Heart right ventricle (tissue), 16 donors: ENCODE data around the gene FUT8. TPM values are rescaled to one million over a fixed set of nuclear protein-coding genes. Genes with fewer than 3 reads are reported as not detected.

Experiments
- ATAC-seq, 8 donors: fragments of 200-7000 bp; cut with Tn5 transposase; one replicate each; pipeline ENCODE4 v1.9.1; 2020; ENCODE audit warnings: mild to moderate bottlenecking in 8 of 8, moderate library complexity in 8 of 8, moderate number of reproducible peaks in 1 of 8
- DNase-seq, 2 donors: peaks; one replicate each; pipeline ENCODE4 v3.0.0-alpha.2; 2020
- H3K27ac ChIP-seq, 10 donors: fragments of 200-600 bp; sonication (generic) in 2 of 10; one replicate each; pipeline versions ENCODE4 v1.5.0 to v1.8.0; 2020 to 2022; ENCODE audit warnings: mild to moderate bottlenecking in 3 of 10
- H3K27me3 ChIP-seq, 7 donors: fragments of 200-600 bp; one replicate each; pipeline ENCODE4 v1.8.0; 2021 to 2022; ENCODE audit warnings: mild to moderate bottlenecking in 2 of 7
- H3K36me3 ChIP-seq, 9 donors: fragments of 200-600 bp; sonication (generic) in 1 of 9; one replicate each; pipeline versions ENCODE4 v1.5.0 to v1.8.0; 2020 to 2022; ENCODE audit warnings: mild to moderate bottlenecking in 2 of 9
- H3K4me1 ChIP-seq, 9 donors: fragments of 200-600 bp; sonication (generic) in 1 of 9; one replicate each; pipeline versions ENCODE4 v1.5.0 to v1.8.0; 2020 to 2022; ENCODE audit warnings: mild to moderate bottlenecking in 4 of 9
- H3K4me3 ChIP-seq, 10 donors: fragments of 200-600 bp; sonication (generic) in 2 of 10; one replicate each; pipeline versions ENCODE4 v1.5.0 to v1.8.0; 2020 to 2022; ENCODE audit warnings: mild to moderate bottlenecking in 7 of 10, moderate library complexity in 2 of 10
- H3K9me3 ChIP-seq, 11 donors: fragments of 200-600 bp in 10 of 11; sonication (generic) in 2 of 11; one replicate each; pipeline versions ENCODE4 v1.5.0 to v1.8.0; 2013 to 2022; ENCODE audit warnings: mild to moderate bottlenecking in 2 of 11, control low read depth in 1 of 11, moderate library complexity in 1 of 11
- WGBS, 2 donors: extraction: QIAGEN DNeasy Blood & Tissue Kit; methylation state at CpG; one replicate each; pipeline ENCODE4 v1.1.7; 2013; ENCODE audit warnings: inconsistent platforms in 1 of 2; 5-methylcytosine and 5-hydroxymethylcytosine counted together
- intact Hi-C, 10 donors: fragments of 100-400 bp; cut with DNase I; formaldehyde crosslinking; loops; one replicate each; pipeline versions ENCODE4 v1.11.1 to v1.14.2; 2022
- polyA plus RNA-seq, 2 donors: library from polyadenylated mRNA; stranded (reverse); fragments of 200-250 nt; gene quantifications; one replicate each; pipeline ENCODE4 v1.2.3, GENCODE V29; 2013
- total RNA-seq, 10 donors: library from RNA; stranded (reverse); fragmentation: NEBNext Ultra II Directional in 3 of 10; extraction: Animal tissue kit (Norgen Biotek cat#: 25700) in 3 of 10; gene quantifications; one replicate each; pipeline versions ENCODE4 v1.2.1 to v1.2.4, GENCODE V29; 2021 to 2023
- TF ChIP-seq, protein P1 (sequence below), 9 donors: fragments of 200-600 bp; sonication (generic) in 2 of 9; IDR thresholded peaks; one replicate each; pipeline versions ENCODE4 v1.5.0 to v1.8.0; 2021 to 2022; ENCODE audit warnings: antibody characterized with exemption in 9 of 9, mild to moderate bottlenecking in 5 of 9, moderate library complexity in 1 of 9
- donor health status: Arrhythmogenic right ventricular cardiomyopathy.
- donor health status: ischemic (EF 13 %, LVEDD 7.1; RV severe dilation, severe dysfunction).
- donor health status: healthy with polysubstance abuse.
- donor health status: DM: no; HTN: yes; CAD: no.
- donor health status: DM: no; HTN: no; CAD: no.
- donor health status: ischemic (EF 25% LVEDD 6.9; RV normal size, moderate dysfunction).
- donor health status: ischemic (EF 25% LVEDD 5.7; RV mildly dilated, moderate dysfunction).
- donor health status: healthy.
- donor health status: DM: yes; HTN: yes; CAD: no.
- donor health status: Ischemic cardiomyopathy.
- donor health status: ischemic (EF 35%, LVEDD 5.7; RV mildly dilated, moderate dysfunction).
- donor health status: nonischemic (EF 11% LVEDD 7.7; RV severe dilation, severe dysfunction).
- donor health status: DM: yes; HTN: yes; CAD: no.
- donor health status: PGD.
- donor health status: ischemic (EF 29% LVEDD 5.4; RV normal size, mild dysfunction).
- donor health status: nonischemic (EF 23%, LVEDD 6.1; RV moderate dilation, normal function).

FUT8 gene
- total and polyA plus RNA-seq, 12 donors: 2.9 to 16.1 (median 9.9) TPM

DNA sequence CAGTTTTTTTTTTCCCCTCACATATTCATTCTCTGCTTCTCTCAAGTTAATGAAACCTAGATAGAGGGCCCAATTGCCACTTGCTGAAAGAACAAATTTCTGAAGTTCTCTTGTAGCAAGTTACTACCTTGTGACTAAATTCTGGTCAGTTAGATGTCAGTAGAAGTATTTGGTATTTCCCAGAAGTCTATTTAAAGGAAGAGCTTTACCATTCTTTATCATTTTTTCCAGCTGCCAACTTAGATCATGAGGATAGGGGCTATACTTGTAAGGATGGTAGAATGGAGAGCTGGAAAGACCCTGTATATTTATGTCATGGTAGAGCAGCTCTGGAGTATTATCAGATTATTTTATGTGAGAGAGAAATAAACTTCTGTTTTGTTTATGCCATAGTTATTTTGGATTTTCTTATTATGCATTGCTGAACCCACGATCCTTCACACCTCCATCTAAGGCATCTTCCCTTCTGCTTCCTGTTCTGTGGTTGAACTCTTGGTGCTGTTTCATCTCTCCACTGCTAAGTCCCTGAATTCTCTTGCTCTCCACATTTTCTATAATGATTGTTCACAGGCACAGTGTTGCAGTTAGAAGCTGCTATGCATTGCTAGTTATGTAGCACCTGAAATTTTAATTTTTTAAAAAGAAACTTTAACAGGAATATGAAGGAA lies 25.9 kb downstream of the FUT8 start:
- peaks cover 0 to 9% (median 0%) of the 10 kb centered on the region in 11 donors for H3K9me3 ChIP-seq
- H3K36me3 ChIP-seq: no peaks in the 10 kb centered on the region
- intact Hi-C loops: no loop called here
- no peak for ATAC-seq
- no peak overlapping the region for H3K4me3 ChIP-seq
- no peaks in the 10 kb centered on the region for H3K27me3 ChIP-seq
- TF ChIP-seq, protein P1, sequence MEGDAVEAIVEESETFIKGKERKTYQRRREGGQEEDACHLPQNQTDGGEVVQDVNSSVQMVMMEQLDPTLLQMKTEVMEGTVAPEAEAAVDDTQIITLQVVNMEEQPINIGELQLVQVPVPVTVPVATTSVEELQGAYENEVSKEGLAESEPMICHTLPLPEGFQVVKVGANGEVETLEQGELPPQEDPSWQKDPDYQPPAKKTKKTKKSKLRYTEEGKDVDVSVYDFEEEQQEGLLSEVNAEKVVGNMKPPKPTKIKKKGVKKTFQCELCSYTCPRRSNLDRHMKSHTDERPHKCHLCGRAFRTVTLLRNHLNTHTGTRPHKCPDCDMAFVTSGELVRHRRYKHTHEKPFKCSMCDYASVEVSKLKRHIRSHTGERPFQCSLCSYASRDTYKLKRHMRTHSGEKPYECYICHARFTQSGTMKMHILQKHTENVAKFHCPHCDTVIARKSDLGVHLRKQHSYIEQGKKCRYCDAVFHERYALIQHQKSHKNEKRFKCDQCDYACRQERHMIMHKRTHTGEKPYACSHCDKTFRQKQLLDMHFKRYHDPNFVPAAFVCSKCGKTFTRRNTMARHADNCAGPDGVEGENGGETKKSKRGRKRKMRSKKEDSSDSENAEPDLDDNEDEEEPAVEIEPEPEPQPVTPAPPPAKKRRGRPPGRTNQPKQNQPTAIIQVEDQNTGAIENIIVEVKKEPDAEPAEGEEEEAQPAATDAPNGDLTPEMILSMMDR (IDR thresholded peaks at IDR 0.05): no peak
- H3K4me1 ChIP-seq: peaks cover 0 to 14% (median 0%) of the 10 kb centered on the region in 9 donors
- 78 to 82% methylated on average over 1 of the region's 1 CpG for WGBS, 2 donors
- H3K27ac ChIP-seq: no peak overlapping the region
- DNase-seq: no peak

- Histone ChIP-seq H3K36me3 (no peaks in the 10 kb centered on the region), H3K9me3 (peaks cover 0 to 9% (median 0%) of the 10 kb centered on the region in 11 donors), H3K27me3 (no peaks in the 10 kb centered on the region), H3K27ac (no peak overlapping the region), H3K4me3 (no peak overlapping the region), H3K4me1 (peaks cover 0 to 7% (median 0%) of the 10 kb centered on the region in 9 donors)
- ATAC-seq (no peak), DNase-seq (no peak)
- TF ChIP-seq, protein P1 (IDR thresholded peaks at IDR 0.05): no peak
- intact Hi-C loops: no loop called here
Measured at GRCh38 chr14:65439117-65439516, 26.6 kb downstream of the FUT8 start.

DNA sequence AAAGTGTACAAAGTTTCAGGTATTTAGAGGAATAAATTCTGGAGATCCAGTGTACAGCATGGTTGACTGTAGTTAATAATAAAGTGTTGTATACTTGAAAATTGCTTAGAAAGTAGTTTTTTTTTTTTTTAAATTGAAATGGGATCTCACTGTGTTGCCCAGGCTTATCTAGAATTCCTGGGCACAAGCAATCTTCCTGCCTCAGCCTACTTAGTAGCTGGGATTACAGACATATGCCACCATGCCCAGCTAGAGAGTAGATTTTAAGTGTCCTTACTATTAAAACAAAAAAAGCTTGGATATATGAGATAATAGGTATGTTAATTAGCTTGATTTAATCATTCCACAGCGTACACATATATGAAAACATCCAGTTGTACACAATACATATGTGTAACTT lies 27.7 kb downstream of the FUT8 start:
- H3K27ac ChIP-seq: no peak overlapping the region
- ATAC-seq (no peak), DNase-seq (no peak)
- intact Hi-C loops: no loop called here
- peaks cover 0 to 12% (median 4%) of the 10 kb centered on the region in 11 donors for H3K9me3 ChIP-seq
- TF ChIP-seq, protein P1 (IDR thresholded peaks at IDR 0.05): no peak
- H3K4me1 ChIP-seq: peaks cover 0 to 5% (median 0%) of the 10 kb centered on the region in 9 donors
- no peak overlapping the region for H3K4me3 ChIP-seq
- 93 to 96% methylated on average over 1 of the region's 1 CpG for WGBS, 2 donors
- no peaks in the 10 kb centered on the region for H3K27me3 ChIP-seq
- no peaks in the 10 kb centered on the region for H3K36me3 ChIP-seq

GRCh38 chr14:65444230-65444629 lies 31.7 kb downstream of the FUT8 start:
- intact Hi-C loops: no loop called here
- Histone ChIP-seq H3K27ac (no peak overlapping the region), H3K4me1 (peaks cover 0 to 11% (median 0%) of the 10 kb centered on the region in 9 donors), H3K4me3 (no peak overlapping the region), H3K36me3 (no peaks in the 10 kb centered on the region), H3K9me3 (peaks cover 0 to 5% (median 0%) of the 10 kb centered on the region in 11 donors), H3K27me3 (no peaks in the 10 kb centered on the region)
- TF ChIP-seq, protein P1 (IDR thresholded peaks at IDR 0.05): no peak
- no peak for ATAC-seq
- WGBS, 2 donors: 94 to 97% methylated on average over 1 of the region's 1 CpG
- no peak for DNase-seq
